Panc1 (cell line): ENCODE results near the gene BRCA2. TPM values are rescaled to one million over a fixed set of nuclear protein-coding genes. Genes with fewer than 3 reads are reported as not detected.

Source experiments
- ATAC-seq: fragments of 200-7000 bp; cut with Tn5 transposase; 2 replicates; pipeline ENCODE4 v1.9.1; 2020; ENCODE audit warnings: mild to moderate bottlenecking, moderate library complexity
- BruUV-seq: library from RNA; stranded (reverse); fragments of 400-500 nt; replicated peaks from 2 replicates; lab custom pipeline; 2021; lab: Mats Ljungman, UMichigan
- CTCF ChIA-PET: fragments of 300-600 bp; sonication (Branson Sonifier 250); formaldehyde crosslinking; loops from one replicate; lab custom pipeline; 2022; ENCODE audit warnings: antibody characterized with exemption; lab: Charles Lee
- POLR2A ChIA-PET: fragments of 300-600 bp; sonication (Branson Sonifier 250); formaldehyde crosslinking; loops from one replicate; lab custom pipeline; 2022; ENCODE audit warnings: antibody characterized with exemption; lab: Charles Lee
- DNase-seq: peaks from one replicate; pipeline ENCODE4 v3.0.0-alpha.2; 2010; ENCODE audit warnings: low read depth, low spot score
- H3K27ac ChIP-seq: 2 replicates; pipeline ENCODE4 v1.5.1; 2011; ENCODE audit warnings: mild to moderate bottlenecking, low read length, inconsistent platforms
- H3K27me3 ChIP-seq: fragments of 200-500 bp; sonication (Bioruptor generic); 2 replicates; pipeline ENCODE4 v1.6.0; 2014; ENCODE audit warnings: low read length, inconsistent platforms; ENCODE audit not compliant: control insufficient read depth, insufficient read depth
- H3K36me3 ChIP-seq: fragments of 200-500 bp; sonication (Bioruptor generic); 2 replicates; pipeline ENCODE4 v1.5.1; 2014; ENCODE audit warnings: inconsistent platforms, mild to moderate bottlenecking, low read length, moderate library complexity; ENCODE audit not compliant: control insufficient read depth, insufficient read depth
- H3K4me1 ChIP-seq: 2 replicates; pipeline ENCODE4 v1.5.1; 2011; ENCODE audit warnings: inconsistent platforms, mild to moderate bottlenecking, low read length, moderate library complexity; ENCODE audit not compliant: control insufficient read depth, insufficient read depth
- H3K4me3 ChIP-seq, 2 experiments: 2 replicates each; pipeline ENCODE4 v1.5.1; 2011 to 2012; ENCODE audit warnings: low read depth in 2 of 2, low read length in 2 of 2, mild to moderate bottlenecking in 2 of 2, inconsistent platforms in 1 of 2, moderate library complexity in 1 of 2
- H3K9me3 ChIP-seq: fragments of 200-500 bp; sonication (Bioruptor generic); 2 replicates; pipeline ENCODE4 v1.5.1; 2014; ENCODE audit warnings: low read depth, mild to moderate bottlenecking, inconsistent platforms, low read length, moderate library complexity; ENCODE audit not compliant: control insufficient read depth, insufficient read depth
- POLR2AphosphoS5 ChIP-seq: IDR thresholded peaks from 2 replicates; pipeline ENCODE4 v1.6.1; 2012; ENCODE audit warnings: mild to moderate bottlenecking, low read depth, low read length, moderate library complexity
- SIN3A ChIP-seq: IDR thresholded peaks from 2 replicates; pipeline ENCODE4 v1.6.1; 2012; ENCODE audit warnings: low read depth, mild to moderate bottlenecking, low read length, moderate library complexity, borderline replicate concordance; ENCODE audit not compliant: insufficient read depth
- TCF7L2 ChIP-seq: IDR thresholded peaks from 2 replicates; pipeline ENCODE4 v1.6.1; 2011; ENCODE audit warnings: mild to moderate bottlenecking, low read depth, low read length, inconsistent platforms
- in situ Hi-C: cut with HindIII; loops from 2 replicates; pipeline ENCODE4 v1.10.0; 2016; ENCODE audit warnings: low sequenced_read_pairs, low pct_unique_long_range_greater_than_20kb
- intact Hi-C: fragments of 100-400 bp; cut with micrococcal nuclease; formaldehyde crosslinking; loops from one replicate; pipeline ENCODE4 v1.10.0; 2022; ENCODE audit not compliant: unreplicated experiment
- total RNA-seq: library from RNA; stranded (reverse); gene quantifications from one replicate; pipeline ENCODE4 v1.2.1, GENCODE V29; 2021; ENCODE audit not compliant: unreplicated experiment
- TF ChIP-seq, protein P1 (sequence below), 2 experiments: IDR thresholded peaks; 2 replicates each; pipeline ENCODE4 v1.6.1; 2011 to 2012; ENCODE audit warnings: low read depth in 2 of 2, control low read depth in 1 of 2, low read length in 1 of 2, mild to moderate bottlenecking in 1 of 2, moderate library complexity in 1 of 2; ENCODE audit not compliant: insufficient read depth in 1 of 2
- TF ChIP-seq, protein P2 (sequence below): fragments of 450-650 bp; IDR thresholded peaks from 2 replicates; pipeline ENCODE4 v1.5.1; 2017; ENCODE audit warnings: mild to moderate bottlenecking

The BRCA2 gene
- total RNA-seq, 1 experiment from 2014 or later = 8.4 TPM

DNA sequence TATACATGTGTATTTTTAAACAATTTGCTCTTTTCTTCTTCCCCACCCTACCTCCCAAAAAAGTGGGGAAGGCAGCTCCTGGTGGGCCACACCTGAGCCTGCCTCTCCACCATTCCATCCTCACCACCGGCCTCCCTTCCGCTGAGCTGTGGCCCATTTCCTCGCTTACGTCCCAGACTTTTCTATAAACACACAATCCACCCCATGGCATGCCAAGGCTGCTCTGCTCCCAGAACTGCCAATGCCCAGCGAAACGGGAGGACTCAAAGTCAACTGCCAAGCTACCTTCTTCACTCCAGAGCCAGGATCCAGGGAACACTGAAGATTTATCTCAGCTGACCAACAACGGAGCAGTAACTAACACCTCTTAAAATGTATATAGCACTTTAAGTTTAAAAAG lies 109.8 kb downstream of the BRCA2 start:
- ATAC-seq (no peak), DNase-seq (no peak)
- ChIA-PET CTCF (no interaction called here), POLR2A (no interaction called here)
- Histone ChIP-seq H3K27me3 (no peaks in the 10 kb centered on the region), H3K4me1 (peaks cover 6% of the 10 kb centered on the region), H3K4me3 (no peak overlapping the region), H3K27ac (no peak overlapping the region), H3K9me3 (no peaks in the 10 kb centered on the region), H3K36me3 (no peaks in the 10 kb centered on the region)
- in situ Hi-C loops (no loop called here), intact Hi-C loops (no loop called here)
- no TSS peak for BruUV-seq
- TF ChIP-seq TCF7L2 (no peak), SIN3A (no peak), POLR2AphosphoS5 (no peak)
- TF ChIP-seq, protein P1, sequence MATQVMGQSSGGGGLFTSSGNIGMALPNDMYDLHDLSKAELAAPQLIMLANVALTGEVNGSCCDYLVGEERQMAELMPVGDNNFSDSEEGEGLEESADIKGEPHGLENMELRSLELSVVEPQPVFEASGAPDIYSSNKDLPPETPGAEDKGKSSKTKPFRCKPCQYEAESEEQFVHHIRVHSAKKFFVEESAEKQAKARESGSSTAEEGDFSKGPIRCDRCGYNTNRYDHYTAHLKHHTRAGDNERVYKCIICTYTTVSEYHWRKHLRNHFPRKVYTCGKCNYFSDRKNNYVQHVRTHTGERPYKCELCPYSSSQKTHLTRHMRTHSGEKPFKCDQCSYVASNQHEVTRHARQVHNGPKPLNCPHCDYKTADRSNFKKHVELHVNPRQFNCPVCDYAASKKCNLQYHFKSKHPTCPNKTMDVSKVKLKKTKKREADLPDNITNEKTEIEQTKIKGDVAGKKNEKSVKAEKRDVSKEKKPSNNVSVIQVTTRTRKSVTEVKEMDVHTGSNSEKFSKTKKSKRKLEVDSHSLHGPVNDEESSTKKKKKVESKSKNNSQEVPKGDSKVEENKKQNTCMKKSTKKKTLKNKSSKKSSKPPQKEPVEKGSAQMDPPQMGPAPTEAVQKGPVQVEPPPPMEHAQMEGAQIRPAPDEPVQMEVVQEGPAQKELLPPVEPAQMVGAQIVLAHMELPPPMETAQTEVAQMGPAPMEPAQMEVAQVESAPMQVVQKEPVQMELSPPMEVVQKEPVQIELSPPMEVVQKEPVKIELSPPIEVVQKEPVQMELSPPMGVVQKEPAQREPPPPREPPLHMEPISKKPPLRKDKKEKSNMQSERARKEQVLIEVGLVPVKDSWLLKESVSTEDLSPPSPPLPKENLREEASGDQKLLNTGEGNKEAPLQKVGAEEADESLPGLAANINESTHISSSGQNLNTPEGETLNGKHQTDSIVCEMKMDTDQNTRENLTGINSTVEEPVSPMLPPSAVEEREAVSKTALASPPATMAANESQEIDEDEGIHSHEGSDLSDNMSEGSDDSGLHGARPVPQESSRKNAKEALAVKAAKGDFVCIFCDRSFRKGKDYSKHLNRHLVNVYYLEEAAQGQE (IDR thresholded peaks at IDR 0.05; ENCODE audit: insufficient read depth in 1 of 2, low read depth in 2 of 2, low read length in 1 of 2) = no peak
- TF ChIP-seq, protein P2, sequence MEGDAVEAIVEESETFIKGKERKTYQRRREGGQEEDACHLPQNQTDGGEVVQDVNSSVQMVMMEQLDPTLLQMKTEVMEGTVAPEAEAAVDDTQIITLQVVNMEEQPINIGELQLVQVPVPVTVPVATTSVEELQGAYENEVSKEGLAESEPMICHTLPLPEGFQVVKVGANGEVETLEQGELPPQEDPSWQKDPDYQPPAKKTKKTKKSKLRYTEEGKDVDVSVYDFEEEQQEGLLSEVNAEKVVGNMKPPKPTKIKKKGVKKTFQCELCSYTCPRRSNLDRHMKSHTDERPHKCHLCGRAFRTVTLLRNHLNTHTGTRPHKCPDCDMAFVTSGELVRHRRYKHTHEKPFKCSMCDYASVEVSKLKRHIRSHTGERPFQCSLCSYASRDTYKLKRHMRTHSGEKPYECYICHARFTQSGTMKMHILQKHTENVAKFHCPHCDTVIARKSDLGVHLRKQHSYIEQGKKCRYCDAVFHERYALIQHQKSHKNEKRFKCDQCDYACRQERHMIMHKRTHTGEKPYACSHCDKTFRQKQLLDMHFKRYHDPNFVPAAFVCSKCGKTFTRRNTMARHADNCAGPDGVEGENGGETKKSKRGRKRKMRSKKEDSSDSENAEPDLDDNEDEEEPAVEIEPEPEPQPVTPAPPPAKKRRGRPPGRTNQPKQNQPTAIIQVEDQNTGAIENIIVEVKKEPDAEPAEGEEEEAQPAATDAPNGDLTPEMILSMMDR = no peak

- no peaks in the 10 kb centered on the region for H3K27me3 ChIP-seq
- ATAC-seq (peak; percentile 28), DNase-seq (no peak)
- H3K36me3 ChIP-seq = no peaks in the 10 kb centered on the region
- BruUV-seq = no TSS peak
- ChIA-PET CTCF (no interaction called here), POLR2A (no interaction called here)
- in situ Hi-C loops = no loop called here
- intact Hi-C loops = no loop called here
- TF ChIP-seq, protein P1 (IDR thresholded peaks at IDR 0.05; ENCODE audit: insufficient read depth in 1 of 2, low read depth in 2 of 2, low read length in 1 of 2) = no peak
- no peak for TF ChIP-seq TCF7L2
- no peaks in the 10 kb centered on the region for H3K9me3 ChIP-seq
- H3K27ac ChIP-seq = peak overlapping the region; percentile 48; the same call in 1 of the 2 replicates
- H3K4me1 ChIP-seq = peaks cover 6% of the 10 kb centered on the region
- H3K4me3 ChIP-seq = peak overlapping the region; percentile 54 to 64
Observed at GRCh38 chr13:32426191-32426989, 111.1 kb downstream of the BRCA2 start.
